Erythroblast (primary cell): ENCODE results near the gene NTM.

ENCODE experiments used
- GATA1 ChIP-seq: IDR thresholded peaks from 2 replicates; pipeline ENCODE4 v1.6.1; 2011; ENCODE audit warnings: low read depth, mild to moderate bottlenecking, control low read depth, low read length, moderate library complexity
- POLR2A ChIP-seq: IDR thresholded peaks from 2 replicates; pipeline ENCODE4 v1.6.1; 2011; ENCODE audit warnings: mild to moderate bottlenecking, low read length

GRCh38 chr11:131977231-131977630, 606.8 kb downstream of the NTM start:
- TF ChIP-seq POLR2A, result no peak
- no peak for TF ChIP-seq GATA1
